ENCODE results near the gene DIAPH1.

DNA sequence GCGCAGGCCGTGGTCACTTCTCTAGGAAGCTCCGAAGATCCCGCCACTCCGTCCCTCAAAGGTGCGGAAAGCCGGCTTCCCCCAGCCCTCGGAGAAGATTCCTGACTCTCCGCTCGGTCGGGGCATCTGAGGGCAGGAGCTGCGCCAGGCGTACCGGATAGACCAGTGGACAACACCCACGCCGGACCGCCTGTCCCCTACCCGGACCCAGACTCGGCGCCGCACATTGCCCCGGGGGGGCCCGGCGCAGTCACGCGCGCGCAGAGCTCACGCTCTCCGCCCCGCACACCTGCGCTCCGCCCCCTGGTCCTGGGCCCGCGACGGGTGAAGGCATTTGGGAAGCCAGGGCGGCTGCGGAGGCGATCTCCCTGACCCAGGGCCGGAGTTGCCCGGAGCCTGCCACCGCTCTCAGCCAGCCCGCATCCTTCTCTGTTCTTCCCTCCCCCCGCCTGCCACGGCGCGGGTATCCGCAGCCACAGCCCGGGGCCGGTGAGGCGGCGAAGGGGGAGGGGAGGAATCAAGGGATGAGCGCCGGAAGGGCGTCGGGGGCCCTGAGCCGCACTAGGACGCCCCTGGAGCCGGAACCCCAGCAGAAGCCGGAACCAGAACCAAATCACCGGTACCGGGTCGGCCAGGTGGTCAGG is 18.4 kb upstream of the DIAPH1 start:
- TF ChIP-seq CTCF (IDR thresholded peaks at IDR 0.05): no peak
- peak; percentile 42 for TF ChIP-seq EZH2phosphoT487 (IDR thresholded peaks at IDR 0.05)
- peak; percentile 68 for TF ChIP-seq EZH2 (IDR thresholded peaks at IDR 0.05)

All from neural progenitor cell (in vitro differentiated cells).